Right renal pelvis (tissue), 4 donors: Measurements from ENCODE around the gene ZNF730. TPM values are rescaled to one million over a fixed set of nuclear protein-coding genes. Genes with fewer than 3 reads are reported as not detected.

Experiments used
- polyA plus RNA-seq, 4 donors: library from polyadenylated mRNA; unstranded; fragments of 120-200 nt; gene quantifications; one replicate each; pipeline ENCODE4 v1.2.1, GENCODE V29; 2013; ENCODE audit not compliant: insufficient read length in 4 of 4

The ZNF730 gene
- polyA plus RNA-seq, 4 donors = 4.6 to 9.1 (median 6.5) TPM

Other genes with a start within 250 kb of the ZNF730 start
- gene ZNF728, start 113.8 kb upstream of the ZNF730 start, polyA plus RNA-seq = 1 to 10 TPM in 1 of 4 donors, under 1 TPM in 3; 0.12 to 1.0 (median 0.22) TPM
- 1 to 10 TPM; 4.3 to 5.4 (median 4.5) TPM for gene ZNF724, start 133.4 kb downstream of the ZNF730 start, polyA plus RNA-seq